ENCODE data around the gene PLOD3.

Gene PLOD3

GRCh38 chr7:101172005-101172853 is 45.2 kb downstream of the PLOD3 start:
- DNase-seq (ENCODE audit: low read depth), result no peak
- TF ChIP-seq CTCF (IDR thresholded peaks at IDR 0.05; ENCODE audit: insufficient read depth, low read depth, low read length, missing control alignments), result no peak
- no peak overlapping the region for H3K4me3 ChIP-seq (ENCODE audit: low read length)

- DNase-seq (ENCODE audit: low read depth), result no peak
- no peak overlapping the region for H3K4me3 ChIP-seq (ENCODE audit: low read length)
- TF ChIP-seq CTCF (IDR thresholded peaks at IDR 0.05; ENCODE audit: insufficient read depth, low read depth, low read length, missing control alignments), result peak; percentile 7
Observed at GRCh38 chr7:101171442-101171837, 45.9 kb downstream of the PLOD3 start.

GRCh38 chr7:101170617-101171441 is 46.6 kb downstream of the PLOD3 start:
- no peak overlapping the region for H3K4me3 ChIP-seq (ENCODE audit: low read length)
- TF ChIP-seq CTCF (IDR thresholded peaks at IDR 0.05; ENCODE audit: insufficient read depth, low read depth, low read length, missing control alignments), result no peak
- no peak for DNase-seq (ENCODE audit: low read depth)

GRCh38 chr7:101169838-101170551 is 47.4 kb downstream of the PLOD3 start:
- peak; percentile 87 for TF ChIP-seq CTCF (IDR thresholded peaks at IDR 0.05; ENCODE audit: insufficient read depth, low read depth, low read length, missing control alignments)
- DNase-seq (ENCODE audit: low read depth), result peak; percentile 63
- no peak overlapping the region for H3K4me3 ChIP-seq (ENCODE audit: low read length)

GRCh38 chr7:101169110-101169837 is 48.1 kb downstream of the PLOD3 start:
- H3K4me3 ChIP-seq (ENCODE audit: low read length), result no peak overlapping the region
- no peak for TF ChIP-seq CTCF (IDR thresholded peaks at IDR 0.05; ENCODE audit: insufficient read depth, low read depth, low read length, missing control alignments)
- DNase-seq (ENCODE audit: low read depth), result no peak

GRCh38 chr7:101168412-101169049 is 48.9 kb downstream of the PLOD3 start:
- no peak overlapping the region for H3K4me3 ChIP-seq (ENCODE audit: low read length)
- no peak for TF ChIP-seq CTCF (IDR thresholded peaks at IDR 0.05; ENCODE audit: insufficient read depth, low read depth, low read length, missing control alignments)
- no peak for DNase-seq (ENCODE audit: low read depth)

Data from epithelial cell of esophagus (primary cell).